GM12878 (cell line): ENCODE results near the gene COMMD3.

Experiments
- ATF7 ChIP-seq: fragments of 450-650 bp; IDR thresholded peaks from 2 replicates; pipeline ENCODE4 v1.6.1; 2016; ENCODE audit warnings: low read depth, mild to moderate bottlenecking
- CTCF ChIP-seq, 3 experiments: IDR thresholded peaks in 2 of 3; conservative IDR thresholded peaks in 1 of 3; 2 replicates each; pipeline ENCODE4 v1.5.1; 2011; ENCODE audit warnings: low read depth in 3 of 3, low read length in 3 of 3, mild to moderate bottlenecking in 3 of 3, control low read depth in 2 of 3, moderate library complexity in 2 of 3, inconsistent platforms in 1 of 3, mixed read lengths in 1 of 3; ENCODE audit not compliant: control insufficient read depth in 2 of 3, insufficient read depth in 1 of 3; ENCODE audit errors: extremely low read depth in 1 of 3
- EZH2 ChIP-seq: IDR thresholded peaks from 2 replicates; pipeline ENCODE4 v1.6.1; 2012; ENCODE audit warnings: low read depth, mild to moderate bottlenecking, control low read depth, inconsistent platforms, low read length, borderline replicate concordance; ENCODE audit not compliant: control insufficient read depth
- JUND ChIP-seq: IDR thresholded peaks from 2 replicates; pipeline ENCODE4 v1.6.1; 2012; ENCODE audit warnings: low read depth, mild to moderate bottlenecking, low read length, improper control_type of control experiment, moderate library complexity
- KLF5 ChIP-seq: fragments of 450-650 bp; IDR thresholded peaks from 2 replicates; pipeline ENCODE4 v1.6.1; 2014; ENCODE audit warnings: mild to moderate bottlenecking; ENCODE audit not compliant: partially characterized antibody
- NFXL1 ChIP-seq: fragments of 450-650 bp; IDR thresholded peaks from 2 replicates; pipeline ENCODE4 v1.6.1; 2017; ENCODE audit warnings: antibody characterized with exemption, mild to moderate bottlenecking, borderline replicate concordance
- NR2F1 ChIP-seq: fragments of 450-650 bp; conservative IDR thresholded peaks from 2 replicates; pipeline ENCODE4 v1.6.1; 2017; ENCODE audit warnings: mild to moderate bottlenecking
- RFX5 ChIP-seq: IDR thresholded peaks from 2 replicates; pipeline ENCODE4 v1.6.1; 2011; ENCODE audit warnings: low read depth, low read length, improper control_type of control experiment
- SP1 ChIP-seq: IDR thresholded peaks from one replicate; pipeline ENCODE4 v1.6.1; 2011; ENCODE audit warnings: low read depth, low read length
- TBL1XR1 ChIP-seq: IDR thresholded peaks from 2 replicates; pipeline ENCODE4 v1.6.1; 2012; ENCODE audit warnings: low read depth, low read length, improper control_type of control experiment
- TCF3 ChIP-seq: IDR thresholded peaks from 2 replicates; pipeline ENCODE4 v1.6.1; 2012; ENCODE audit warnings: low read depth, mild to moderate bottlenecking, low read length, borderline replicate concordance; ENCODE audit not compliant: insufficient read depth
- YY1 ChIP-seq: IDR thresholded peaks from 2 replicates; pipeline ENCODE4 v1.6.1; 2011; ENCODE audit warnings: low read depth, mild to moderate bottlenecking, low read length
- ZBTB4 ChIP-seq: fragments of 450-650 bp; formaldehyde crosslinking; IDR thresholded peaks from 2 replicates; pipeline ENCODE4 v1.4.0; 2022; ENCODE audit warnings: mild to moderate bottlenecking, moderate library complexity

GRCh38 chr10:22364407-22365140 lies 48.4 kb downstream of the COMMD3 start:
- no peak for TF ChIP-seq NR2F1
- no peak for TF ChIP-seq CTCF (IDR thresholded peaks at IDR 0.05 in 2 of 3, conservative IDR thresholded peaks at IDR 0.05 in 1 of 3; ENCODE audit: control insufficient read depth in 2 of 3, extremely low read depth in 1 of 3, insufficient read depth in 1 of 3, low read depth in 3 of 3, low read length in 3 of 3)
- no peak for TF ChIP-seq KLF5
- TF ChIP-seq YY1, result no peak
- no peak for TF ChIP-seq JUND
- no peak for TF ChIP-seq ATF7
- no peak for TF ChIP-seq TCF3
- TF ChIP-seq NFXL1, result no peak
- TF ChIP-seq TBL1XR1, result no peak
- no peak for TF ChIP-seq SP1
- TF ChIP-seq RFX5, result no peak
- TF ChIP-seq ZBTB4 (CRISPR knock-in tag), result no peak
- TF ChIP-seq EZH2, result no peak
